Measurements from ENCODE around the gene NDUFS1.
A peak's percentile ranks its signal among the peaks of the same experiment; 100 is the strongest.
"Not testable (repeated sequence)": the region's sequence is repeated elsewhere in the genome, so short reads cannot be mapped to it uniquely, and the experiment has no call there.

NDUFS1 gene

DNA sequence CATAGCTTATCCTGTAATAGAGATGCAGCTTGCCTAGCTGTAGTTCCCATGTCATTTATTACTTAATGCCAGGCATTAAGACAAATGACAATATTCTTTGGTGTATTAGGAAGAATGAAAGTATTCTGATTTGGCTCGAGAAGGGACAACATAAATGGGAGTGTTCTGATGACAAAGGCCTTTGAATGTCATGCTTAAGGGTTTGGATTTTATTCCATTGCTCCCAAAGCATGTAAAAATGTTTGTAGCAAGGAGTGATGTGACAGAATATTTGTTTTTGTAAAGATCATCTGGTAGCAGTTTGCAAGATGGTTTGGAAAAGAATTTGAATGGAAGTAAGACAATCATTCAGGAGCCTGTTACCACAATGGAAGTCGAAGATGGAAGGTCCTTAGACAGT is 30.9 kb upstream of the NDUFS1 start:
- Histone ChIP-seq H3K36me3 (ENCODE audit: control insufficient read depth, insufficient read depth, low read length) (no peaks in the 10 kb centered on the region), H3K4me3 (ENCODE audit: low read depth, low read length) (no peak overlapping the region), H3K4me1 (ENCODE audit: control insufficient read depth, insufficient read depth, low read length) (peaks cover 5% of the 10 kb centered on the region), H3K9me3 (ENCODE audit: control insufficient read depth, insufficient read depth, low read length) (no peaks in the 10 kb centered on the region), H3K27me3 (ENCODE audit: control insufficient read depth, insufficient read depth, low read length) (no peaks in the 10 kb centered on the region), H3K9ac (ENCODE audit: low read depth, low read length) (no peak overlapping the region)

DNA sequence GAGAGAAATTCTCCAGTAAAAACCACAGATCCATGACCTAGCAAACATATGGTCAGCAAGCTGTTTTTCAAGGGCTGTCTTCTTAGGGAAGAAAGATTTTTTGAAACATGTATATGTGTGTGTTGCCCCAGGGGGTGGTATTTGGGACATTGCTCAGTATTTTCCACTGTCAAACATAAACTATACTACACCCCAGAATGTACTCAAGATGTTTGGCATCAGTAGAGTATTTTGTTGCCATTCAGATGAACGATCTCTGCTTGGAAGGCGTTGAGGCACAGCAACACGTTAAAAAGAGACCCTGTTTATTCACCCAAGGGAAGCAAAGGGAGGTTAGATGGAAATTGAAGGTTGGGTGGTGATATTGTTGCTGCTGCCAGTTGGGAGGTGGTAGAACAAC is 30.4 kb upstream of the NDUFS1 start:
- Histone ChIP-seq H3K4me3 (ENCODE audit: low read depth, low read length) (no peak overlapping the region), H3K27me3 (ENCODE audit: control insufficient read depth, insufficient read depth, low read length) (no peaks in the 10 kb centered on the region), H3K9ac (ENCODE audit: low read depth, low read length) (no peak overlapping the region), H3K9me3 (ENCODE audit: control insufficient read depth, insufficient read depth, low read length) (no peaks in the 10 kb centered on the region), H3K36me3 (ENCODE audit: control insufficient read depth, insufficient read depth, low read length) (no peaks in the 10 kb centered on the region), H3K4me1 (ENCODE audit: control insufficient read depth, insufficient read depth, low read length) (peaks cover 5% of the 10 kb centered on the region)

DNA sequence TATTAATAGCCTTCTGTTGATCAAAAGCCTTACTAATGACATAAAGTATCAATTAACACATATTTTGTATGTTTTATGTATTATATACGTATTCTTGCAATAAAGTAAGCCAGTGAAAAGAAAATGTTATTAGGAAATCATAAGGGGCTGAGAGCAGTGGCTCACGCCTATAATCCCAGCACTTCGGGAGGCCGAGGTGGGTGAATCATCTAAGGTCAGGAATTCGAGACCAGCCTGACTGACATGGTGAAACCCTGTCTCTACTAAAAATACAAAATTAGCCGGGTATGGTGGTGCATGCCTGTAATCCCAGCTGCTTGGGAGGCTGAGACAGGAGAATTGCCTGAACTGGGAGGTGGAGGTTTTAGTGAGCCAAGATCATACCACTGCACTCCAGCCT is 22.3 kb upstream of the NDUFS1 start:
- not testable (repeated sequence) for H3K4me3 ChIP-seq (ENCODE audit: low read depth, low read length); H3K4me1 ChIP-seq (ENCODE audit: control insufficient read depth, insufficient read depth, low read length); H3K36me3 ChIP-seq (ENCODE audit: control insufficient read depth, insufficient read depth, low read length); H3K9me3 ChIP-seq (ENCODE audit: control insufficient read depth, insufficient read depth, low read length); H3K27me3 ChIP-seq (ENCODE audit: control insufficient read depth, insufficient read depth, low read length); H3K9ac ChIP-seq (ENCODE audit: low read depth, low read length)

DNA sequence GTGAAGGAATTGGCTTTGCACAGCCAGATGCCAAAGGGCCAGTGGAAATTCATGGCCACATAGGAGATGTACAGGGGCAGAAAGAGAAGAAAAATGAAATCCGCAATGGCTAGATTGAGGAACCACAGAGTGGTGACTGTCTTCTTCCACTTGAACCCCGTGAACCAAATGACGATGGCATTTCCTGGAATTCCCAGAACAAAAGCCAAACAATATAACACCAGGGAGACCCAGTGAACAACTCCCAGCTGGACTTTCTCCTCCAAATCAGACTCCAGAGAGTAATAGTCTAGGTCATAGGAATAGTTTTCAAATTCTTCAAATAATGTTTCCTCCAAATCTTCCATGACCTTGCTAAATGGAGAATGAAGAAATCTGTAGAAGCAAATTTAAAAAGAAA is 17.7 kb upstream of the NDUFS1 start:
- no peak overlapping the region for H3K9ac ChIP-seq (ENCODE audit: low read depth, low read length)
- H3K9me3 ChIP-seq (ENCODE audit: control insufficient read depth, insufficient read depth, low read length) = no peaks in the 10 kb centered on the region
- H3K27me3 ChIP-seq (ENCODE audit: control insufficient read depth, insufficient read depth, low read length) = no peaks in the 10 kb centered on the region
- no peaks in the 10 kb centered on the region for H3K36me3 ChIP-seq (ENCODE audit: control insufficient read depth, insufficient read depth, low read length)
- H3K4me1 ChIP-seq (ENCODE audit: control insufficient read depth, insufficient read depth, low read length) = no peaks in the 10 kb centered on the region
- H3K4me3 ChIP-seq (ENCODE audit: low read depth, low read length) = no peak overlapping the region

DNA sequence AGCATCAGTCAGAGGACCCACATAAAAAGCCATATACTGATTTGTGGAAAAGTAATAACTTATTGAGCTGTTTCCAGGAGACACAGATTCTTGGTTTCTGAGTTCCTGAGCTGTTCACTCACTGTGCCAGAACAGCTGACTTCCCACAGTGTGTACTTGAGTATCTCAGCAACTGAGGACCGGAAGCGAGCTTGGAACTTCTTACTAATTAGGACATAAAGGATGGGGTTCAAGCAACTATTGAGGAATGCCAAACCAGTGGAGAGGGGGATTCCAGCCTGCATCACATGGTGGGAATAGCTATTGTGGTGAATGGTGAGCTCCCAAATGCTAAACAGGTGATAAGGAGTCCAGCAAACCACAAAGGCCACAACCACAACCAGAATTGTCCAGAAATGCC is 16.9 kb upstream of the NDUFS1 start:
- H3K27me3 ChIP-seq (ENCODE audit: control insufficient read depth, insufficient read depth, low read length) = no peaks in the 10 kb centered on the region
- H3K9me3 ChIP-seq (ENCODE audit: control insufficient read depth, insufficient read depth, low read length) = no peaks in the 10 kb centered on the region
- no peaks in the 10 kb centered on the region for H3K36me3 ChIP-seq (ENCODE audit: control insufficient read depth, insufficient read depth, low read length)
- no peak overlapping the region for H3K9ac ChIP-seq (ENCODE audit: low read depth, low read length)
- H3K4me1 ChIP-seq (ENCODE audit: control insufficient read depth, insufficient read depth, low read length) = no peaks in the 10 kb centered on the region
- no peak overlapping the region for H3K4me3 ChIP-seq (ENCODE audit: low read depth, low read length)

DNA sequence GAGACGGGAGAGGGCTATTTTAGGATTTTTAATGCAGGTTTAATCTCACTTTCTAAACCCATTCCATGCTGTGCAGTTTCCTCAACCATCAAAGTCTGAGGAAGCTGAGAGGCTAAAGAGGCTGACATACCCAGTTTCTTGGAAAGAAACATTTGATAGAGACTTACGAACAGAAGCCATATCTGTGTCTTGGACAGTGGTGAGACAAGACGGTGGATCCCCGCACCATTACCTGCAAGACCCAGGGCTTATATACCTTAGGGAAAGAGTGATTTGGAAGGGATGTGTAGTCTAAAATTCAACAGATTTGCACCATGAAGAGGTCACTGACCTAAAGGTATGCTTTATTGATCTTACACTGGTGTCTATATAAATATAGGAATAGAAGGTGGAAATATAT is 13.9 kb upstream of the NDUFS1 start:
- Histone ChIP-seq H3K27me3 (ENCODE audit: control insufficient read depth, insufficient read depth, low read length) (no peaks in the 10 kb centered on the region), H3K4me1 (ENCODE audit: control insufficient read depth, insufficient read depth, low read length) (no peaks in the 10 kb centered on the region), H3K4me3 (ENCODE audit: low read depth, low read length) (no peak overlapping the region), H3K9ac (ENCODE audit: low read depth, low read length) (no peak overlapping the region), H3K36me3 (ENCODE audit: control insufficient read depth, insufficient read depth, low read length) (no peaks in the 10 kb centered on the region), H3K9me3 (ENCODE audit: control insufficient read depth, insufficient read depth, low read length) (no peaks in the 10 kb centered on the region)

DNA sequence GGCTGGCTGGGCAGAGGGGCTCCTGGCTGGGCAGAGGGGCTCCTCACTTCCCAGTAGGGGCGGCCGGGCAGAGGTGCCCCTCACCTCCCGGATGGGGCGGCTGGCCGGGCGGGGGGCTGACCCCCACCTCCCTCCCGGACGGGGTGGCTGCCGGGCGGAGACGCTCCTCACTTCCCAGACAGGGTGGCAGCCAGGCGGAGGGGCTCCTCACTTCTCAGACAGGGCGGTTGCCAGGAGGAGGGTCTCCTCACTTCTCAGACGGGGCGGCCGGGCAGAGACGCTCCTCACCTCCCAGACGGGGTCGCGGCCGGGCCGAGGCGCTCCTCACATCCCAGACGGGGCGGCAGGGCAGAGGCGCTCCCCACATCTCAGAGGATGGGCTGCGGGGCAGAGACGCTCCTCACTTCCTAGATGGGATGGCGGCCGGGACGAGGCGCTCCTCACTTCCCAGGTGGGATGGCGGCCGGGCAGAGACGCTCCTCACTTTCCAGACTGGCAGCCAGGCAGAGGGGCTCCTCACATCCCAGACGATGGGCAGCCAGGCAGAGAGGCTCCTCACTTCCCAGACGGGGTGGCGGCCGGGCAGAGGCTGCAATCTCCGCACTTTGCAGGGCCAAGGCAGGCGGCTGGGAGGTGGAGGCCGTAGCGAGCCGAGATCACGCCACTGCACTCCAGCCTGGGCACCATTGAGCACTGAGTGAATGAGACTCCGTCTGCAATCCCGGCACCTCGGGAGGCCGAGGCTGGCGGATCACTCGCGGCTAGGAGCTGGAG is 12.6 kb upstream of the NDUFS1 start:
- H3K9me3 ChIP-seq (ENCODE audit: control insufficient read depth, insufficient read depth, low read length); H3K4me1 ChIP-seq (ENCODE audit: control insufficient read depth, insufficient read depth, low read length); H3K36me3 ChIP-seq (ENCODE audit: control insufficient read depth, insufficient read depth, low read length); H3K9ac ChIP-seq (ENCODE audit: low read depth, low read length); H3K27me3 ChIP-seq (ENCODE audit: control insufficient read depth, insufficient read depth, low read length); H3K4me3 ChIP-seq (ENCODE audit: low read depth, low read length): not testable (repeated sequence)

DNA sequence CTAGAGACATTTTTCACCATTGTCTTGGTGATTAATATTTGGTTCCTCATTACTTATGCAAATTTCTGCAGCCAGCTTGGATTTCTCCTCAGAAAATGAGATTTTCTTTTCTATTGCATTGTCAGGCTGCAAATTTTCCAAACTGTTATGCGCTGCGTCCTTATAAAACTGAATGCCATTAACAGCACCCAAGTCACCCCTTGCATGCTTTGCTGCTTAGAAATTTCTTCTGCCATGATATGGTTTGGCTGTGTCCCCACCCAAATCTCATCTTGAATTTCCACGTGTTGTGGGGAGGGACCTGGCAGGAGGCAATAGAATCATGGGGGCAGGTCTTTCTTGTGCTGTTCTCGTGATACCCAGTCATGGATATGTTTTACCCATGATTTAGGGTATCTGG is 9.0 kb upstream of the NDUFS1 start:
- H3K9me3 ChIP-seq (ENCODE audit: control insufficient read depth, insufficient read depth, low read length); H3K4me1 ChIP-seq (ENCODE audit: control insufficient read depth, insufficient read depth, low read length); H3K4me3 ChIP-seq (ENCODE audit: low read depth, low read length): not testable (repeated sequence)

DNA sequence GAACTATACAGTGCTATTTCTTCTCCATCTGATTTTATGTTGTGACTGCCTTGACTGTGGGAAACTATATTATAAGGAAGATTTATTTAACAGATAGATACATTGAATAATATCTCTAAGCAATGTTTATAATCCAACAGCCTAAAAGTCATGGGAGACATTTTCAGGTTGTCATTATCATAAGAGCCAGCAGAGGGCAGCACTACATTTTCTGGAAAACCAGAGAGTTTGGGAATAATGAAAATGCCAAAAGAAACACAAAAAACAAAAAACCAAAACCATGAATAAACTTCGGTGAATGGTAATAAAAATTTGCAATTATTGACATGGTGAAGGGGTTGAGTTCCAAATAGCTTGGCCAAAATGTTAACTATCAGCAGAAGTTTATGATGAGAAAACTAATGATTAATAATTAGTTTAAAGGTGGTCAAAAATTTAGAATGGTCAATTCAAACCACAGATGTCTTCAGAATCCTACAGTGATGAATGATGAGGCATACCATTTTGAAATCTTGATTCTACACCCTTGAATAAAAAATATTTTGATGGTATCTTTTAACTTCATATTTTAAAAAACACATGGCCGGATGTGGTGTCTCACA is 5.1 kb upstream of the NDUFS1 start:
- H3K9ac ChIP-seq (ENCODE audit: low read depth, low read length) = no peak overlapping the region
- H3K4me3 ChIP-seq (ENCODE audit: low read depth, low read length) = no peak overlapping the region
- no peaks in the 10 kb centered on the region for H3K27me3 ChIP-seq (ENCODE audit: control insufficient read depth, insufficient read depth, low read length)
- H3K4me1 ChIP-seq (ENCODE audit: control insufficient read depth, insufficient read depth, low read length) = no peaks in the 10 kb centered on the region
- H3K9me3 ChIP-seq (ENCODE audit: control insufficient read depth, insufficient read depth, low read length) = no peaks in the 10 kb centered on the region
- H3K36me3 ChIP-seq (ENCODE audit: control insufficient read depth, insufficient read depth, low read length) = peaks cover 23% of the 10 kb centered on the region

More for the DNA sequence above, 9.0 kb upstream of the NDUFS1 start:
- not testable (repeated sequence) for H3K27me3 ChIP-seq (ENCODE audit: control insufficient read depth, insufficient read depth, low read length); H3K36me3 ChIP-seq (ENCODE audit: control insufficient read depth, insufficient read depth, low read length); H3K9ac ChIP-seq (ENCODE audit: low read depth, low read length)

DNA sequence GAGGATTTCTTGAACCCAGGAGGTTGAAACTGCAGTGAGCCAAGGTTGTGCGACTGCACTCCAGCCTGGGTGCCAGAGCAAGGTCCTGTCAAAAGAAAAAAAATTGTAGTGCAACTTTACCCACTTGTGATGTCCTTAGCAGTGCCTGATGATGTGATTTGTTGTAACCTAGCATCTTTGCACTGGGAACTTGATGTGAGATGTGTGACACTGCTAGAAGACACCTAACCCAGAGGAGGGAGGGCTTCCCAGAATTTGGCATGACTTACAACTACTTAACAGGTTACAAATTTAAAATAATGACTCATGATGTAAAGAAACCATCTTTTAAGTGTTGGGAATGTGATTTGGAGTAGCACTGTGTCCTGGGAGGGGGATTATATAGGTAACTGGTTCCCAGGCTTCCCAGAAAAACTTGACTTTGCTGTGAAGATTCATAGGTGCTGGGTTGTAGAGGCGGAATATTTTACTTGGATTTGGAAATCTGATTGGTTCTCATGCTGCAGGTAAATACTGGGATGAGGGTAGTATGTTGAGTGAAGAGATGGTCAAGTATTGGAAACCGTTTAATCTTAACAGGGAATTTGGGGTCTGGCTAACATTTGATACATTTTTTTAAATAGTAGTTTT is 4.1 kb upstream of the NDUFS1 start:
- no peaks in the 10 kb centered on the region for H3K27me3 ChIP-seq (ENCODE audit: control insufficient read depth, insufficient read depth, low read length)
- no peaks in the 10 kb centered on the region for H3K9me3 ChIP-seq (ENCODE audit: control insufficient read depth, insufficient read depth, low read length)
- peaks cover 23% of the 10 kb centered on the region for H3K36me3 ChIP-seq (ENCODE audit: control insufficient read depth, insufficient read depth, low read length)
- no peaks in the 10 kb centered on the region for H3K4me1 ChIP-seq (ENCODE audit: control insufficient read depth, insufficient read depth, low read length)
- H3K4me3 ChIP-seq (ENCODE audit: low read depth, low read length) = no peak overlapping the region
- no peak overlapping the region for H3K9ac ChIP-seq (ENCODE audit: low read depth, low read length)

DNA sequence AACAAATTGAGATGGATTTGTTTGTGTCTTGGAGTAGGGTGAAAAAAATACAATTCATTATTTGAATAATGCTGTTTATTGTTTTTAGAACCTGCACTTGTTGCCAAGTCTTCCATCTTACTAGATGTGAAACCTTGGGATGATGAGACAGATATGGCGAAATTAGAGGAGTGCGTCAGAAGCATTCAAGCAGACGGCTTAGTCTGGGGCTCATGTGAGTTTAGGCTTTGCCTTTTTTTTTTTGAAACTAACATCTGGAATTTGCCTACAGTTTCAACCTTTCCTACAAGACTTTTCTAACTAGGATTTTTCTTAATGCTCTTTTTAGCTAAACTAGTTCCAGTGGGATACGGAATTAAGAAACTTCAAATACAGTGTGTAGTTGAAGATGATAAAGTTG is 3.2 kb upstream of the NDUFS1 start:
- not testable (repeated sequence) for H3K4me1 ChIP-seq (ENCODE audit: control insufficient read depth, insufficient read depth, low read length); H3K9me3 ChIP-seq (ENCODE audit: control insufficient read depth, insufficient read depth, low read length); H3K4me3 ChIP-seq (ENCODE audit: low read depth, low read length); H3K9ac ChIP-seq (ENCODE audit: low read depth, low read length); H3K27me3 ChIP-seq (ENCODE audit: control insufficient read depth, insufficient read depth, low read length)
- peaks cover 23% of the 10 kb centered on the region for H3K36me3 ChIP-seq (ENCODE audit: control insufficient read depth, insufficient read depth, low read length)

DNA sequence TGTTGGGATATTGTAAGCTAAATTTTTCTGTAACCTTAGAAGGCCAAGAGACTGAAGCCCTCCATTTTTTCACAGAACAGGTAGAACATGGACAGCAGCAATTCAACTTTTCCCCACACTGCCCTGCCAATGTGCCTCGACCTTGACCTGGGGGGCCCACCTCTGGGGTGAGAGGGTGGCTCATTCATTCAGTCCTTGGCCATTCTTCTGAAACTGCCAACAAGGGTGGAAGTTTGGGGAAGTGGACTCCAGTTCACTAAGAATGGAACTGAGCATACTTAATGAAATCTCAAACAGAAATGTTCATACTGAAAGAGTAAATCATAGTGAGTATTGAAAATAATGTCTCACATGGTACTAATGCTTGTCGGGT is 1.5 kb upstream of the NDUFS1 start:
- peaks cover 23% of the 10 kb centered on the region for H3K36me3 ChIP-seq (ENCODE audit: control insufficient read depth, insufficient read depth, low read length)
- peak overlapping the region; percentile 84 for H3K9ac ChIP-seq (ENCODE audit: low read depth, low read length)
- H3K27me3 ChIP-seq (ENCODE audit: control insufficient read depth, insufficient read depth, low read length) = no peaks in the 10 kb centered on the region
- no peaks in the 10 kb centered on the region for H3K4me1 ChIP-seq (ENCODE audit: control insufficient read depth, insufficient read depth, low read length)
- peak overlapping the region; percentile 91 for H3K4me3 ChIP-seq (ENCODE audit: low read depth, low read length)
- H3K9me3 ChIP-seq (ENCODE audit: control insufficient read depth, insufficient read depth, low read length) = no peaks in the 10 kb centered on the region

Data from iPS-15b (cell line).